A549 (cell line): ENCODE results near the gene TGM3. TPM values are rescaled to one million over a fixed set of nuclear protein-coding genes. Genes with fewer than 3 reads are reported as not detected.

Experiments
- ATAC-seq, 2 experiments: fragments of 200-7000 bp in 1 of 2; fragments of >200 bp in 1 of 2; cut with Nextera tagmentation in 1 of 2; cut with Tn5 transposase in 1 of 2; 3 replicates each; pipeline versions ENCODE4 v1.8.0 to v1.9.1; 2018 to 2020; ENCODE audit warnings: mild to moderate bottlenecking in 1 of 2, moderate library complexity in 1 of 2
- CTCF ChIA-PET: fragments of 300-600 bp; sonication (Branson Sonifier 250); formaldehyde crosslinking; extraction: SDS; loops from one replicate; lab custom pipeline; 2021; ENCODE audit warnings: antibody characterized with exemption, inconsistent platforms; lab: Yijun Ruan, JAX
- POLR2A ChIA-PET: fragments of 350-600 bp; formaldehyde crosslinking; extraction: SDS; loops from one replicate; lab custom pipeline; 2021; ENCODE audit warnings: antibody characterized with exemption, inconsistent platforms; lab: Yijun Ruan, JAX
- DNase-seq, 2 experiments: peaks; one replicate each; pipeline versions ENCODE4 v3.0.0 to v3.0.0-alpha.2; 2011 to 2016; ENCODE audit warnings: low read depth in 1 of 2, low spot score in 1 of 2
- FAIRE-seq: peaks from 2 replicates; lab custom pipeline; 2011; peaks lifted over from hg19 to GRCh38; lab: Jason Lieb, UNC
- H3K27ac ChIP-seq, 2 experiments: fragments of >200 bp; sonication (Bioruptor Twin); formaldehyde crosslinking; 3 replicates each; pipeline ENCODE4 v1.5.1; 2016 to 2017
- H3K4me1 ChIP-seq: fragments of >200 bp; sonication (Bioruptor Twin); formaldehyde crosslinking; 3 replicates; pipeline ENCODE4 v1.6.1; 2016
- H3K4me2 ChIP-seq: fragments of >200 bp; sonication (Bioruptor Twin); formaldehyde crosslinking; 3 replicates; pipeline ENCODE4 v1.6.1; 2016
- H3K4me3 ChIP-seq: fragments of >200 bp; sonication (Bioruptor Twin); formaldehyde crosslinking; 3 replicates; pipeline ENCODE4 v1.5.1; 2016
- H3K9me3 ChIP-seq: fragments of >200 bp; sonication (Bioruptor Twin); formaldehyde crosslinking; 3 replicates; pipeline ENCODE4 v1.6.1; 2016
- ATOH8 ChIP-seq: fragments of 250-450 bp; sonication (Bioruptor Pico); IDR thresholded peaks from 2 replicates; pipeline ENCODE4 v1.5.0; 2020; ENCODE audit warnings: low read depth, mild to moderate bottlenecking, moderate library complexity
- BCL3 ChIP-seq: fragments of >200 bp; sonication (Bioruptor Twin); formaldehyde crosslinking; IDR thresholded peaks from 3 replicates; pipeline ENCODE4 v1.6.1; 2016
- CTCF ChIP-seq: fragments of >200 bp; sonication (Bioruptor Twin); formaldehyde crosslinking; IDR thresholded peaks from 3 replicates; pipeline ENCODE4 v1.5.1; 2016
- E2F6 ChIP-seq: IDR thresholded peaks from 2 replicates; pipeline ENCODE4 v1.6.1; 2012; ENCODE audit warnings: low read depth, borderline replicate concordance
- ESRRA ChIP-seq: fragments of 150-350 bp; IDR thresholded peaks from 2 replicates; pipeline ENCODE4 v1.6.1; 2014; ENCODE audit warnings: mild to moderate bottlenecking, low read length, borderline replicate concordance
- FOSL2 ChIP-seq, 2 experiments: fragments of 450-650 bp in 1 of 2; fragments of >200 bp in 1 of 2; sonication (Bioruptor Twin) in 1 of 2; formaldehyde crosslinking; IDR thresholded peaks; 2 replicates each; pipeline versions ENCODE4 v1.5.0 to v1.6.1; 2016 to 2020; ENCODE audit warnings: mild to moderate bottlenecking in 1 of 2, moderate library complexity in 1 of 2
- FOXS1 ChIP-seq: fragments of 250-450 bp; sonication (Bioruptor Pico); IDR thresholded peaks from 2 replicates; pipeline ENCODE4 v1.5.0; 2020; ENCODE audit warnings: mild to moderate bottlenecking, moderate library complexity
- HDAC2 ChIP-seq: fragments of 200-600 bp; sonication (generic); IDR thresholded peaks from 2 replicates; pipeline ENCODE4 v1.6.1; 2016
- HOXB5 ChIP-seq: fragments of 250-450 bp; sonication (Bioruptor Pico); IDR thresholded peaks from 2 replicates; pipeline ENCODE4 v1.5.0; 2020; ENCODE audit warnings: mild to moderate bottlenecking, moderate library complexity
- JUN ChIP-seq, 2 experiments: fragments of >200 bp; sonication (Bioruptor Twin); formaldehyde crosslinking; IDR thresholded peaks; 2 replicates in 1 of 2; 3 replicates in 1 of 2; pipeline ENCODE4 v1.6.1; 2016 to 2017
- JUNB ChIP-seq: fragments of >200 bp; sonication (Bioruptor Twin); formaldehyde crosslinking; IDR thresholded peaks from 2 replicates; pipeline ENCODE4 v1.6.1; 2016
- KDM1A ChIP-seq: fragments of 200-600 bp; sonication (generic); IDR thresholded peaks from 2 replicates; pipeline ENCODE4 v1.6.1; 2016; ENCODE audit warnings: low read depth, mild to moderate bottlenecking
- MAX ChIP-seq: IDR thresholded peaks from 2 replicates; pipeline ENCODE4 v1.6.1; 2012
- MYC ChIP-seq: IDR thresholded peaks from 2 replicates; pipeline ENCODE4 v1.6.1; 2012; ENCODE audit warnings: mild to moderate bottlenecking, inconsistent platforms, low read length, improper control_type of control experiment, borderline replicate concordance
- NPAS2 ChIP-seq: fragments of 250-450 bp; sonication (Bioruptor Pico); IDR thresholded peaks from 2 replicates; pipeline ENCODE4 v1.8.0; 2022; ENCODE audit warnings: mild to moderate bottlenecking, moderate library complexity, borderline replicate concordance
- PBX3 ChIP-seq: IDR thresholded peaks from 2 replicates; pipeline ENCODE4 v1.6.1; 2012
- POLR2AphosphoS2 ChIP-seq: conservative IDR thresholded peaks from 2 replicates; pipeline ENCODE4 v1.6.1; 2012; ENCODE audit warnings: low read length, improper control_type of control experiment, inconsistent platforms
- RFX5 ChIP-seq: fragments of 450-650 bp; IDR thresholded peaks from 2 replicates; pipeline ENCODE4 v1.7.1; 2014; ENCODE audit warnings: antibody characterized with exemption, mild to moderate bottlenecking, moderate library complexity
- USF2 ChIP-seq: fragments of 450-650 bp; IDR thresholded peaks from 2 replicates; pipeline ENCODE4 v1.6.1; 2014; ENCODE audit warnings: antibody characterized with exemption
- ZC3H11A ChIP-seq: fragments of 450-650 bp; IDR thresholded peaks from 2 replicates; pipeline ENCODE4 v1.6.1; 2014; ENCODE audit warnings: antibody characterized with exemption, mild to moderate bottlenecking
- WGBS: methylation state at CpG from one replicate; pipeline ENCODE4 v1.1.6; 2017; ENCODE audit errors: missing lambda C conversion rate; 5-methylcytosine and 5-hydroxymethylcytosine counted together
- polyA plus RNA-seq, 4 experiments: library from polyadenylated mRNA; depleted of rRNA in 3 of 4; stranded (reverse); fragments of >200 nt; fragmentation: RNase III in 1 of 4; extraction: RNeasy Plus Mini Kit Qiagen cat#74134 plus additional on column Dnase treatment in 1 of 4; gene quantifications; 2 replicates in 3 of 4; 3 replicates in 1 of 4; pipeline ENCODE4 v1.2.3, GENCODE V29; 2011 to 2017

Gene TGM3
- polyA plus RNA-seq, 2 of the 4 experiments (the other 2 are of a cell fraction): 0.03 to 0.14 TPM

- ATAC-seq (no peak), FAIRE-seq (no peak), DNase-seq (no peak)
- H3K27ac ChIP-seq: no peak overlapping the region
- no peak overlapping the region for H3K4me3 ChIP-seq
- TF ChIP-seq ZC3H11A (no peak), HDAC2 (no peak), POLR2AphosphoS2 (no peak)
- ChIA-PET CTCF (interaction anchor here (0.5 to 1.0 kb wide), 3 partner anchors 12 to 146 kb away, joined by 3 to 4 read pairs (median 4); no protein-coding TSS in a partner anchor), POLR2A (no interaction called here)
- no peak overlapping the region for H3K4me2 ChIP-seq
- 56% methylated on average over 3 of the region's 3 CpGs for WGBS
- H3K9me3 ChIP-seq: no peaks in the 10 kb centered on the region
- H3K4me1 ChIP-seq: no peaks in the 10 kb centered on the region
Observed at GRCh38 chr20:2353231-2353630, 57.4 kb downstream of the TGM3 start.

GRCh38 chr20:2357114-2357513 lies 61.3 kb downstream of the TGM3 start:
- no peak for TF ChIP-seq JUNB
- TF ChIP-seq ATOH8: no peak
- no peak for TF ChIP-seq POLR2AphosphoS2
- no peak for TF ChIP-seq E2F6
- no peak for TF ChIP-seq HOXB5 (CRISPR knock-in tag)
- no peak for TF ChIP-seq PBX3
- TF ChIP-seq FOXS1: no peak
- no peak for TF ChIP-seq MYC
- no peak for TF ChIP-seq USF2
- TF ChIP-seq BCL3: no peak
- TF ChIP-seq MAX: no peak
- no peak for TF ChIP-seq CTCF
- no peak for TF ChIP-seq ESRRA
- TF ChIP-seq FOSL2 (IDR thresholded peaks at IDR 0.05): no peak
- TF ChIP-seq FOSL2 (CRISPR knock-in tag; IDR thresholded peaks at IDR 0.05): no peak
- TF ChIP-seq KDM1A: no peak
- TF ChIP-seq NPAS2 (CRISPR knock-in tag): no peak
- TF ChIP-seq JUN (IDR thresholded peaks at IDR 0.05): no peak
- no peak for TF ChIP-seq RFX5
- TF ChIP-seq ZC3H11A: no peak
- peaks cover 8% of the 10 kb centered on the region; the same call in 2 of the 3 replicates for H3K9me3 ChIP-seq
- H3K4me2 ChIP-seq: no peak overlapping the region
- no peak overlapping the region for H3K4me3 ChIP-seq
- POLR2A ChIA-PET: no interaction called here
- peak in 1 of 2 experiments; percentile 44; a peak in 1 of 6 replicates for ATAC-seq
- no peak overlapping the region for H3K27ac ChIP-seq
- CTCF ChIA-PET: interaction anchor here (0.6 to 1.9 kb wide), 5 partner anchors 10 to 266 kb away, joined by 3 to 8 read pairs (median 4); no protein-coding TSS in a partner anchor
- no peak for FAIRE-seq
- DNase-seq: no peak
- no peaks in the 10 kb centered on the region for H3K4me1 ChIP-seq
- 2% methylated on average over 2 of the region's 2 CpGs for WGBS
